AG10803 (cell line): Measurements from ENCODE around the gene CTDSP1.

Experiments used
- DNase-seq: peaks from one replicate; pipeline ENCODE4 v3.0.0; 2010; ENCODE audit warnings: low read depth
- H3K4me3 ChIP-seq: 2 replicates; pipeline ENCODE4 v1.5.1; 2011; ENCODE audit warnings: mild to moderate bottlenecking, low read length, control low read depth
- TF ChIP-seq, protein P1 (sequence below): conservative IDR thresholded peaks from 2 replicates; pipeline ENCODE4 v1.5.1; 2011; ENCODE audit warnings: mild to moderate bottlenecking, low read length, control low read depth, inconsistent platforms

The CTDSP1 gene

GRCh38 chr2:218418717-218419458, 19.2 kb downstream of the CTDSP1 start, which contains the start of gene VIL1:
Gene VIL1 (plus strand): TSS chr2:218419123. CDS start chr2:218423779, 4,656 bp downstream.
- TF ChIP-seq, protein P1, sequence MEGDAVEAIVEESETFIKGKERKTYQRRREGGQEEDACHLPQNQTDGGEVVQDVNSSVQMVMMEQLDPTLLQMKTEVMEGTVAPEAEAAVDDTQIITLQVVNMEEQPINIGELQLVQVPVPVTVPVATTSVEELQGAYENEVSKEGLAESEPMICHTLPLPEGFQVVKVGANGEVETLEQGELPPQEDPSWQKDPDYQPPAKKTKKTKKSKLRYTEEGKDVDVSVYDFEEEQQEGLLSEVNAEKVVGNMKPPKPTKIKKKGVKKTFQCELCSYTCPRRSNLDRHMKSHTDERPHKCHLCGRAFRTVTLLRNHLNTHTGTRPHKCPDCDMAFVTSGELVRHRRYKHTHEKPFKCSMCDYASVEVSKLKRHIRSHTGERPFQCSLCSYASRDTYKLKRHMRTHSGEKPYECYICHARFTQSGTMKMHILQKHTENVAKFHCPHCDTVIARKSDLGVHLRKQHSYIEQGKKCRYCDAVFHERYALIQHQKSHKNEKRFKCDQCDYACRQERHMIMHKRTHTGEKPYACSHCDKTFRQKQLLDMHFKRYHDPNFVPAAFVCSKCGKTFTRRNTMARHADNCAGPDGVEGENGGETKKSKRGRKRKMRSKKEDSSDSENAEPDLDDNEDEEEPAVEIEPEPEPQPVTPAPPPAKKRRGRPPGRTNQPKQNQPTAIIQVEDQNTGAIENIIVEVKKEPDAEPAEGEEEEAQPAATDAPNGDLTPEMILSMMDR = no peak
- H3K4me3 ChIP-seq = no peak within 1 kb of the TSS
- no peak for DNase-seq

GRCh38 chr2:218419630-218420216, 20.1 kb downstream of the CTDSP1 start:
- H3K4me3 ChIP-seq = no peak overlapping the region
- no peak for DNase-seq
- TF ChIP-seq, protein P1 = no peak

DNA sequence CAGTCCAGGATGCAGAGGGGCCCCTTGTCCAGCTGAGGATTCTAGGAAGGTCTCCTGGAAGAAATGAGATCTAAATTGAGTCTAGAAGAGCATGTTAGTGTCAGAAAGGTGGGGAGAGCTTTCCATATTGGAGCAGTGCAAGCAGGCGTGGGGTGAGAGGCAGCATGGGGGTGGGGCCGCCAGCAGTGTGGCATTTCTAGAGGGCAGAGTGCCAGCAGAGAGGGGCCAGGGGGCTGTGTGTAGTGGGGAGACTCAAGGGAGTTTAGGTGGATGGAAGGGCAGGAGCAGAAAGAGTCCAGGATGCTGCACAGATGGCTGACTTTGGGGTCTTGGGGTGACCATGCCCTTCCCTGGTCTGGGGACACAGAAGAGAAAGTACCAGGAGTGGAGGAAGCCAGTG, 21.4 kb downstream of the CTDSP1 start:
- TF ChIP-seq, protein P1 = no peak
- no peak for DNase-seq
- no peak overlapping the region for H3K4me3 ChIP-seq

DNA sequence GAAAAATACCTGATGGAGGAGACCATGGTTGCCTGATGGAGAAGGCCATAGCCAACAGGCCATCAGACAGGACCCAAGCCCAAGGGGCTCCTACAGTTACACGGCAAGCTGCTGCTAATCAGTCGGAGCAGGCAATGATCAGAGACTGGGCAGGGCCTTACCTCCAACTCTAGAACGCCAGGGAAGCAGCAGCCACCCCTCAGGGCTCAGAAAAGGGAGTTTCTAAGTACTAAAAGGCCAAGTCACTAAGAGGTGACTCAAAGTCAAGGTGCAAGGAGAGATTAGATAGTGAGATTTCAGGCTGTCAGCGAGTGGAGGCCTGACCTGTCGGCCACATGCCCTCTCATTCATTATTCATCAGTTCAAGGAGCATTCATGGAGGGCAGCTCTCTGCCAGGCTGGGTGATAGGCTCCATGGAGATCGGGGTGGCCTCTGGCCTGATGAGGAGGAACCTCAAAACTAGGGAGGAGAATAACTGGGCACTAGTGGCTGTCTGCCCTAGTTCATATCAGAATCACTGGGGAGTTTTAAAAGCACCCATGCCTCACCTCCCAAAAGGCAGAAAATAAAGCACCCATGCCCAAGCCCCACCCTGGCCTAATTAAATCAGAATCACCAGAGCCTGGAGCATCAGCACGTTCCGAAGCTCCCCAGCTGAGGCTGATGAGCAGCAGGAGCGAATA, 22.9 kb downstream of the CTDSP1 start:
- no peak for DNase-seq
- H3K4me3 ChIP-seq = no peak overlapping the region
- TF ChIP-seq, protein P1 = no peak

DNA sequence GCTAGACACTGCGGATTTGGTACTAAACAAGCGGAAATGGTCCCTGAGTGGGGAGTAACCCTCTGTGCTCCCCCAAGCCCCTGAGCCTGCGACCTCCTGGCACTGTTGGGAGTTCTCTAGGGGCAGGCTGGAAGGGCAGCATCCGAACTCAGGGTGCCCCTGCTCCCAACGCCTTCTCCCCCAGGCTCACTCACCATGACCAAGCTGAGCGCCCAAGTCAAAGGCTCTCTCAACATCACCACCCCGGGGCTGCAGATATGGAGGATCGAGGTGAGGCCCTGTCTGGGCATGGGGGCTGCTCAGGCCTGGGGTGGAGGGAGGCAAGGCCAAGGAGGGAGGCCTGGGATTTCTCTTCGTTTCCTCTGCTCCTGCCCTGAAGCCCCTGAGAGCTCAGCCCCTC, 23.9 kb downstream of the CTDSP1 start:
- DNase-seq = no peak

DNA sequence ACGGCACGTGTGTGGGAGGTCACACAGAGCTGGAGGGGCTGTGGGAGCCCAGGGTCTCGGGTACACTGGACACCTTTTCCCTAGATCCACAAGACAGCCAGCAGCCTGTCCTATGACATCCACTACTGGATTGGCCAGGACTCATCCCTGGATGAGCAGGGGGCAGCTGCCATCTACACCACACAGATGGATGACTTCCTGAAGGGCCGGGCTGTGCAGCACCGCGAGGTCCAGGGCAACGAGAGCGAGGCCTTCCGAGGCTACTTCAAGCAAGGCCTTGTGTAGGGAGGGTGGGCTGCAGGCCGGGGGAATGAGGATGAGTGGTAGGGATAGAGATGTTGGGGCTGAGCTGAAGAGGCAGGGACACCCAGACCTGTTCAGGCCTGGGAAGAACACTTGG, 25.9 kb downstream of the CTDSP1 start:
- H3K4me3 ChIP-seq = no peak overlapping the region
- TF ChIP-seq, protein P1 = no peak
- no peak for DNase-seq

More for the DNA sequence above, 23.9 kb downstream of the CTDSP1 start:
- no peak overlapping the region for H3K4me3 ChIP-seq
- TF ChIP-seq, protein P1 = no peak
